Measurements from ENCODE around the gene MAP2K6.

MAP2K6 gene

GRCh38 chr17:69415431-69415830 lies 934 bp downstream of the MAP2K6 start:
- no peak for TF ChIP-seq CTCF (IDR thresholded peaks at IDR 0.05)

GRCh38 chr17:69417545-69418483 lies 3.3 kb downstream of the MAP2K6 start:
- no peak for TF ChIP-seq CTCF (IDR thresholded peaks at IDR 0.05)

- TF ChIP-seq CTCF (IDR thresholded peaks at IDR 0.05) = no peak
These were observed 4.0 kb downstream of the MAP2K6 start for GRCh38 chr17:69418535-69418934.

GRCh38 chr17:69423450-69423849 lies 9.0 kb downstream of the MAP2K6 start:
- TF ChIP-seq CTCF (IDR thresholded peaks at IDR 0.05) = no peak

- no peak for TF ChIP-seq CTCF (IDR thresholded peaks at IDR 0.05)
These were observed 10.0 kb downstream of the MAP2K6 start for GRCh38 chr17:69424287-69425041.

GRCh38 chr17:69425978-69426377 lies 11.5 kb downstream of the MAP2K6 start:
- TF ChIP-seq CTCF (IDR thresholded peaks at IDR 0.05) = no peak

GRCh38 chr17:69427486-69428197 lies 13.1 kb downstream of the MAP2K6 start:
- TF ChIP-seq CTCF (IDR thresholded peaks at IDR 0.05) = no peak

All from LNCAP (cell line).